Neural cell (in vitro differentiated cells): ENCODE data around the gene KYNU. TPM values are rescaled to one million over a fixed set of nuclear protein-coding genes. Genes with fewer than 3 reads are reported as not detected.

Source experiments
- H2AFZ ChIP-seq: fragments of 200-600, 300-800 bp; sonication (generic), shearing (Covaris generic); 2 replicates; pipeline ENCODE4 v1.6.0; 2014; ENCODE audit warnings: low read depth, mild to moderate bottlenecking, antibody characterized with exemption, low read length, moderate library complexity
- H3F3A ChIP-seq: fragments of 200-600 bp; shearing (Covaris generic); 2 replicates; pipeline ENCODE4 v1.6.1; 2016; ENCODE audit warnings: mild to moderate bottlenecking, moderate library complexity, mixed read lengths, antibody characterized with exemption, low read length; ENCODE audit not compliant: insufficient read depth, poor library complexity, severe bottlenecking
- H3K27ac ChIP-seq: fragments of 200-600, 300-800 bp; sonication (generic), shearing (Covaris generic); 2 replicates; pipeline ENCODE4 v1.5.1; 2014; ENCODE audit warnings: mild to moderate bottlenecking, low read length, moderate library complexity
- H3K27me3 ChIP-seq: fragments of 300-800, 200-600 bp; sonication (generic), shearing (Covaris generic); 2 replicates; pipeline ENCODE4 v1.6.0; 2014; ENCODE audit warnings: mild to moderate bottlenecking, low read depth, low read length, moderate library complexity; ENCODE audit not compliant: insufficient read depth
- H3K36me3 ChIP-seq: fragments of 300-800, 200-600 bp; sonication (generic), shearing (Covaris generic); 2 replicates; pipeline ENCODE4 v1.5.1; 2014; ENCODE audit warnings: mild to moderate bottlenecking, antibody characterized with exemption, low read length, moderate library complexity; ENCODE audit not compliant: insufficient read depth
- H3K4me2 ChIP-seq: fragments of 300-800, 200-600 bp; sonication (generic), shearing (Covaris generic); 2 replicates; pipeline ENCODE4 v1.6.0; 2014; ENCODE audit warnings: mild to moderate bottlenecking, low read length
- H3K4me3 ChIP-seq: fragments of 300-800, 200-600 bp; sonication (generic), shearing (Covaris generic); 2 replicates; pipeline ENCODE4 v1.5.1; 2014; ENCODE audit warnings: mild to moderate bottlenecking, low read length, moderate library complexity
- H3K79me2 ChIP-seq: fragments of 200-600 bp; shearing (Covaris generic); replicated peaks from 2 replicates; pipeline ENCODE4 v1.6.0; 2014; ENCODE audit warnings: mild to moderate bottlenecking, low read length, moderate library complexity; ENCODE audit not compliant: insufficient read depth
- H3K9ac ChIP-seq: fragments of 300-800, 200-600 bp; sonication (generic), shearing (Covaris generic); 2 replicates; pipeline ENCODE4 v1.6.1; 2016; ENCODE audit warnings: mild to moderate bottlenecking, low read length, mixed read lengths
- H3K9me2 ChIP-seq: fragments of 200-600 bp; shearing (Covaris generic); 2 replicates; pipeline ENCODE4 v1.6.1; 2016; ENCODE audit warnings: mild to moderate bottlenecking, low read length, mixed read lengths; ENCODE audit not compliant: insufficient read depth
- H3K9me3 ChIP-seq: fragments of 200-600, 300-800 bp; sonication (generic), shearing (Covaris generic); 2 replicates; pipeline ENCODE4 v1.6.1; 2016; ENCODE audit warnings: mild to moderate bottlenecking, mixed run types, low read length, moderate library complexity, mixed read lengths
- H4K20me1 ChIP-seq: fragments of 200-600 bp; shearing (Covaris generic); 2 replicates; pipeline ENCODE4 v1.6.1; 2016; ENCODE audit warnings: mild to moderate bottlenecking, mixed run types; ENCODE audit not compliant: insufficient read depth
- CTCF ChIP-seq: fragments of 450-650 bp; IDR thresholded peaks from 2 replicates; pipeline ENCODE4 v1.5.1; 2014; ENCODE audit warnings: antibody characterized with exemption, mild to moderate bottlenecking, moderate library complexity; ENCODE audit not compliant: poor library complexity, severe bottlenecking
- EP300 ChIP-seq: fragments of 450-650 bp; conservative IDR thresholded peaks from 2 replicates; pipeline ENCODE4 v1.6.1; 2014; ENCODE audit warnings: antibody characterized with exemption, mild to moderate bottlenecking, moderate library complexity; ENCODE audit not compliant: poor library complexity, severe bottlenecking
- EZH2 ChIP-seq: fragments of 200-600, 300-800 bp; shearing (Covaris generic), sonication (generic); IDR thresholded peaks from 2 replicates; pipeline ENCODE4 v1.6.1; 2014; ENCODE audit warnings: antibody characterized with exemption, low read length, borderline replicate concordance, mild to moderate bottlenecking; ENCODE audit not compliant: insufficient read depth, poor library complexity, severe bottlenecking
- MXI1 ChIP-seq: fragments of 450-650 bp; conservative IDR thresholded peaks from 2 replicates; pipeline ENCODE4 v1.6.1; 2014; ENCODE audit warnings: antibody characterized with exemption, mild to moderate bottlenecking; ENCODE audit not compliant: poor library complexity, severe bottlenecking
- POLR2AphosphoS5 ChIP-seq: IDR thresholded peaks from 2 replicates; pipeline ENCODE4 v1.6.1; 2012
- RAD21 ChIP-seq: fragments of 450-650 bp; conservative IDR thresholded peaks from 2 replicates; pipeline ENCODE4 v1.6.1; 2014; ENCODE audit warnings: antibody characterized with exemption, mild to moderate bottlenecking, moderate library complexity
- REST ChIP-seq: IDR thresholded peaks from 2 replicates; pipeline ENCODE4 v1.6.1; 2012; ENCODE audit warnings: borderline replicate concordance
- SMC3 ChIP-seq: fragments of 450-650 bp; conservative IDR thresholded peaks from 2 replicates; pipeline ENCODE4 v1.6.1; 2014; ENCODE audit warnings: antibody characterized with exemption, mild to moderate bottlenecking, moderate library complexity; ENCODE audit not compliant: poor library complexity
- TAF1 ChIP-seq: IDR thresholded peaks from 2 replicates; pipeline ENCODE4 v1.6.1; 2012; ENCODE audit warnings: low read depth
- polyA plus RNA-seq: library from polyadenylated mRNA; depleted of rRNA; stranded (reverse); fragments of >200 nt; gene quantifications from 2 replicates; pipeline ENCODE4 v1.2.3, GENCODE V29; 2014

Gene KYNU
- polyA plus RNA-seq, 1 donor from 2014 or later: 0.25 TPM

- Histone ChIP-seq H3K4me3 (no peak overlapping the region), H3K27ac (no peak overlapping the region), H3K9me3 (no peaks in the 10 kb centered on the region), H4K20me1 (no peaks in the 10 kb centered on the region), H3K4me2 (no peak overlapping the region), H3K9ac (no peak overlapping the region), H3F3A (no peaks in the 10 kb centered on the region), H2AFZ (no peak overlapping the region), H3K27me3 (no peaks in the 10 kb centered on the region), H3K36me3 (no peaks in the 10 kb centered on the region), H3K79me2 (no peaks in the 10 kb centered on the region), H3K9me2 (no peaks in the 10 kb centered on the region)
- TF ChIP-seq EZH2: no peak
- no peak for TF ChIP-seq MXI1
- TF ChIP-seq REST: no peak
- no peak for TF ChIP-seq RAD21
- no peak for TF ChIP-seq CTCF
- no peak for TF ChIP-seq POLR2AphosphoS5
- TF ChIP-seq TAF1: no peak
- TF ChIP-seq SMC3: no peak
- no peak for TF ChIP-seq EP300
Observed at GRCh38 chr2:142937347-142937746, 59.9 kb downstream of the KYNU start.

- Histone ChIP-seq H3K79me2 (no peaks in the 10 kb centered on the region), H3K27ac (no peak overlapping the region), H2AFZ (no peak overlapping the region), H3K36me3 (no peaks in the 10 kb centered on the region), H3K27me3 (no peaks in the 10 kb centered on the region), H3K9ac (no peak overlapping the region), H4K20me1 (no peaks in the 10 kb centered on the region), H3K9me3 (no peaks in the 10 kb centered on the region), H3F3A (no peaks in the 10 kb centered on the region), H3K9me2 (no peaks in the 10 kb centered on the region), H3K4me2 (no peak overlapping the region), H3K4me3 (no peak overlapping the region)
- TF ChIP-seq SMC3 (no peak), RAD21 (no peak), POLR2AphosphoS5 (no peak), EZH2 (no peak), REST (no peak), EP300 (no peak), TAF1 (no peak), CTCF (no peak), MXI1 (no peak)
Observed at GRCh38 chr2:142938240-142938639, 60.8 kb downstream of the KYNU start.
